HS-5 (cell line): ENCODE results near the gene COL8A1.

Experiments
- DNase-seq: peaks from one replicate; pipeline ENCODE4 v3.0.0-alpha.2; 2012; ENCODE audit warnings: low read depth

The COL8A1 gene

DNA sequence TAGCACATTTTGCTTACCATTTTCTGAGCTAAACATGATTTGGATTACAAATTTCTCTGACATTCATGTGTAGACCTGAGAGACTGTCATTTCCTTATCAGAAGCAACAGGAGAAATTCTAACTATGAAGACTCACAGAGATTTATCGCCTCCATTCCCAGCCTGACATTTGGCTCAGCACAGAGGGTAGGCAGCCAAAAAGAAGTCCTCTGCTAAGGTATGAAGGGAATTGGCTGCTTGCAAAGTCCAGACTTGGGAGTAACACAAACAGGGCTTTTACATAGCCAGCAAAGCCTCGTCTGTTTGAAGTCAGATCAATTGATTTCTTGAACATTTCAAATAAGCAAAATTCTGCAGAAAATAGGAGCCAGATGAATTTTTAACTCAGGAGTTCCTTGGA is 122.2 kb downstream of the COL8A1 start:
- DNase-seq = no peak

DNA sequence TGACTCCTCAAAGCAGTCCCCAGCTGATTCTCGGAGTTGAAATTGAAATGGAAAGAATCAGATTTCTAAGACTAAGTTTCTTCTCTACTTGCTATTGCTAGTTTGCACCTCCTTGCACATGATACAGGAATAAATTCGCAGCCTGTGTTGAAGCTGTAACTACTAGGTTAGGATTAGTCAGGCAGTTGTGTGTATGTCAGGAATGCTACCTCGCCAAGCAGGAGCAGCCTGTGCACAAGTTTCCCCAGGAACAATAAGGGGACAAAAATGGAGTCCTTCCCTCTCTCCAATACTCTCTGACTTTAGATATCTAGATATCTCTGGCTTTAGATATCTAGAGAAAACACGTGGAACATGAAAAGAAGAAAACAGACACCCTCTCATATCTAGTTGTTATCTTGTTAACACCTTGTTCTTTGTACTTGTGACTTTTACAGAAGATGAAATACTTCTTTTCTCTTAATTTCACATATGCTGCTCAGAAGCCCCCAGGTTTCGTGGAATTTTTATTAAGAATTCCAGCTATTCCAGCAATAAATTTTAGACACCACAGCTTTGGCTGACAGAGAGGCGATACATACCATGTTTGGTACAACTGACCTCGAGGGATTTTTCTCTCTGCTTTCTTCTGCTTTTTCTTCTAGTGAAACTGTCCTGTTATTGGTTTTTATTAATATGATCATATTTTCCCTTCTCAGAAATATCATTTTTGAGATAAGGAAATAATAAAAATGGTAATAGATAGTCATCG is 123.2 kb downstream of the COL8A1 start:
- DNase-seq = no peak

DNA sequence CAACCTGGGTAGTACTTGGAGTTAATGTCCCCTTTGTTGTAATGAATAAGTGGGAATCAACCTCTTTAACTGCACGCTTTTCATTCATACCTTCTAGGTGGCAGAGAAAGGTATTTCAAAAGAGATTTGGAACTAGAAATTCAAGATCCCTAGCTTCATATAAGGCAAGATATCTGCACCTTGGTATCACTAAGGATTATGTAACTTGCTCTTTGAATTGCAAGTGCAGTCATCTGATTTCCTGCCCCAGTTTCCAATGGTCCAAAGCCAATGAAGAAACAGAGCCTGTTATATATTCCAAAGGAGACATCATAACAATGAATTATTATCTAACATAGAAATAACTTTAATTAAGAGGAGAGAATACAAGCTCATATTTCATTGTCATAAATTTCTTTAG is 124.5 kb downstream of the COL8A1 start:
- no peak for DNase-seq

GRCh38 chr3:99764377-99764776 is 126.0 kb downstream of the COL8A1 start:
- no peak for DNase-seq

- DNase-seq = no peak
Measured at GRCh38 chr3:99765042-99765942, 126.9 kb downstream of the COL8A1 start.

DNA sequence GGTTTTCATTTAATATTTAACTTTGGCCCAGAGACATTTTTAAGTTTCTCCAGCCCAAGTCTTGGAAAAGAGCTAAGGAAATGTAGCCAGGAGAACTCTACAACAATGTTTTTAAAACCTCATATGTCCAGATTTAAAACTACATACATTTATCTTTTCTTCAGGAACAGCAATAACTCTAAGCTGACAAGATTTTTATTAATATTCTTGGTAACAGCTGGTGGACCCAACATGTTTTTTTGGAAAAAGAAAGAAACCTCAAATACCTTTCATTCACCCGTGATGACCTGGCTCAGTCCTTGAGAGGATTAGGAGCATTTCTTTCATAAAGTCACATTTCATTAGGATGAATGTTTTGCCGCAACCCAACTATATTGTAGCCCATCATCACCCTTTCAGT is 128.9 kb downstream of the COL8A1 start:
- DNase-seq = no peak

GRCh38 chr3:99768126-99768525 is 129.7 kb downstream of the COL8A1 start:
- no peak for DNase-seq

- no peak for DNase-seq
Measured at GRCh38 chr3:99768808-99769501, 130.6 kb downstream of the COL8A1 start.

- no peak for DNase-seq
Measured at GRCh38 chr3:99772171-99772570, 133.8 kb downstream of the COL8A1 start.

GRCh38 chr3:99772671-99773070 is 134.3 kb downstream of the COL8A1 start:
- DNase-seq = no peak

DNA sequence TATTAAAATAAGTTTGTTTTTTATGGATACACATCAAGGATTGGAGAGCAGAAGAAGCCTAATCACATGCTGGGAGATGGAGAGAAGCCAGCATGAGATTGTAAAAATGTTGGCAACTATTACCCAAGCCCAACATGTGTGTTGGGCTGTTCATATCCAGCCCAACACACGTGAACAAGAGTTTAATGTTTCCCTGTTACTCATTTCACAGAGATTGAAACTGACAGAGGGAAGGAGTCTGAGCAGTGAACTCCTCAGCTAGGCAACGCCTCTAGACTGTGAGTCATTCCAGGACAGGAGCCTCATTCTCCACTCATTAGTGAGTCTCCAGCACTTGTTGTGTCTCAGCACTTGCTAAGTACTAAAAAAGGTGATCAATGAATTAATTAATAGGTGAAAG is 136.1 kb downstream of the COL8A1 start:
- DNase-seq = no peak

DNA sequence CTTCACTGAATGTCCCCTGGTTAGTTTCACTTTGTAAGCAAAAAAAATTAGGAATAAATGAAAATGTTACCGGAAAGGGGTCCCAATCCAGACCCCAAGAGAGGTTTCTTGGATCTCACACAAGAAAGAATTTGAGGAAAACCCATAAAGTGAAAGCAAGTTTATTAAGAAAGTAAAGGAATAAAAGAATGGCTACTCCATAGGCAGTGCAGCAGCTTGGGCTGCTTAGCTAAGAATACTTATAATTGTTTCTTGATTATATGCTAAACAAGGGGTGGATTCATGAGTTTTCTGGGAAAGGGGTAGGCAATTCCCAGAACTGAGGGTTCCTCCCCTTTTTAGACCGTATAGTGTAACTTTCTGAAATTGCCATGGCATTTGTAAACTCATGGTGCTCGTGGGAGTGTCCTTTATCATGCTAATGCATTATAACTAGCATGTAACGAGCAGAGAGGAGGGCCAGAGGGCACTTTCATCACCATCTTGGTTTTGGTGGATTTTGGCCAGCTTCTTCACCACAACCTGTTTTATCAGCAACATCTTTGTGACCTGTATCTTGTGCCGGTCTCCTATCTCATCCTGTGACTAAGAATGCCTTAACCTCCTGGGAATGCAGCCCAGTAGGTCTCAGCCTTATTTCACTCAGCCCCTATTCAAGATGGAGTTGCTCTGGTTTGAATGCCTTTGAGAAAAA is 138.3 kb downstream of the COL8A1 start:
- DNase-seq = no peak

- no peak for DNase-seq
Measured at GRCh38 chr3:99777210-99777549, 138.8 kb downstream of the COL8A1 start.

GRCh38 chr3:99777708-99778107 is 139.3 kb downstream of the COL8A1 start:
- no peak for DNase-seq

- no peak for DNase-seq
Measured at GRCh38 chr3:99780749-99781148, 142.4 kb downstream of the COL8A1 start.

- no peak for DNase-seq
Measured at GRCh38 chr3:99781761-99782160, 143.4 kb downstream of the COL8A1 start.

DNA sequence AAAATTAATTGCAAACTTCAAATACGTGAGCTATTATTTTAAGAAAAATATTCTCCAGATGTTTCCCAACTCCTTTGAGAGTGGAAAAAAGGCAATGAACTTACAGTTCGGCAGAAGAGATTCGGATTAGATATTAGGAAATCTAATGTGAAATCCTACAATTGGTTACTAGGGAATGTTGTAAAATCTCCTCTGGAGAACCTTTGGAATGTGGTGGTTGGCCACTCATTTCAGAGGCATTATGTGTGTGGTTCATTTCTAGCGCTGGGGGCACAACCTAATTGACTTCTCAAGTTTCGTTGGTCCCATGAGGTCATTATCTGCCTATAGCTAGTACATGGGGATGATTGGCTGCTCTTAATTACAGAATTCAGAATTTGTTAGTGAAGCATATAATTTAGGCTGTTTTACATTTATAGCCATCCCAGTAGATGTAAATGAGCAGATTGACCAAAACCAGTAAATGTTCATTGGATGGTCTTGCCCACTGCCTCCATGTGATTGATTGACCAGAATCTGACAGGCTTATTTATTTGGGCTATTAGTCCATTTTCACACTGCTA is 144.7 kb downstream of the COL8A1 start:
- peak; percentile 93 for DNase-seq

GRCh38 chr3:99789011-99789721 is 150.8 kb downstream of the COL8A1 start:
- DNase-seq = no peak

DNA sequence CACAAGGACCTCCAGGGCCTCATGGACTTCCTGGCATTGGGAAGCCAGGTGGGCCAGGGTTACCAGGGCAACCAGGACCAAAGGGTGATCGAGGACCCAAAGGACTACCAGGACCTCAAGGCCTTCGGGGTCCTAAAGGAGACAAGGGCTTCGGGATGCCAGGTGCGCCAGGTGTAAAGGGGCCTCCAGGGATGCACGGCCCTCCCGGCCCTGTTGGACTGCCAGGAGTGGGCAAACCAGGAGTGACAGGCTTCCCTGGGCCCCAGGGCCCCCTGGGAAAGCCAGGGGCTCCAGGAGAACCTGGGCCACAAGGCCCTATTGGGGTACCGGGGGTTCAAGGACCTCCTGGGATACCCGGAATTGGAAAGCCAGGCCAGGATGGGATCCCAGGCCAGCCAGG is 156.1 kb downstream of the COL8A1 start:
- DNase-seq = no peak

DNA sequence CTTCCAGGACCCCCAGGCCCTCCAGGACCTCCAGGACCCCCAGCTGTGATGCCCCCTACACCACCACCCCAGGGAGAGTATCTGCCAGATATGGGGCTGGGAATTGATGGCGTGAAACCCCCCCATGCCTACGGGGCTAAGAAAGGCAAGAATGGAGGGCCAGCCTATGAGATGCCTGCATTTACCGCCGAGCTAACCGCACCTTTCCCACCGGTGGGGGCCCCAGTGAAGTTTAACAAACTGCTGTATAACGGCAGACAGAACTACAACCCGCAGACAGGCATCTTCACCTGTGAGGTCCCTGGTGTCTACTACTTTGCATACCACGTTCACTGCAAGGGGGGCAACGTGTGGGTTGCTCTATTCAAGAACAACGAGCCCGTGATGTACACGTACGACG is 157.2 kb downstream of the COL8A1 start:
- DNase-seq = no peak

DNA sequence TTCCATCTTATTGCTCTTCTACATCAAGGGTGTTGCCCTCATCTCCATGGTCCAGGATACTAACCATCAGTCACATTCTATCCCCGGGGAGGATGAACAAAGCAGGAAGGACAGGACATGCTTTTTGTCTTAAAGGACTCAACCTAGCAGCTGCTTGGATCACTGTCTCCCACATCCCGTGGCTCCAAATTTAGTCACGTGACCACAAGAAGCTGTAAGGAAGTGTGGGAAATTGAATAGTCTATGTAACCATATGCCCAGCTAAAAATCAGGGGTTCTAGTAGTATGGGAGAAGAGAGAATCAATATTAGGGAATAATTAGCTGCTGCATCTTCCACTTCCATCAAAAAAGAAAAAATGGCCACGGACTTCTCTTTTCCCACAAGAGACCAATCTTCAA is 161.0 kb downstream of the COL8A1 start:
- DNase-seq = no peak
